CD4-positive, alpha-beta memory T cell (primary cell): ENCODE data around the gene TFIP11. TPM values are rescaled to one million over a fixed set of nuclear protein-coding genes. Genes with fewer than 3 reads are reported as not detected.

ENCODE experiments used
- CTCF ChIA-PET: fragments of 350-600 bp; sonication (Branson Sonifier 250); formaldehyde crosslinking; loops from one replicate; lab custom pipeline; 2021; ENCODE audit warnings: inconsistent platforms; ENCODE audit not compliant: partially characterized antibody; lab: Charles Lee
- POLR2A ChIA-PET: fragments of 350-600 bp; sonication (Branson Sonifier 250); formaldehyde crosslinking; loops from one replicate; lab custom pipeline; 2021; ENCODE audit not compliant: partially characterized antibody; lab: Charles Lee
- DNase-seq, 5 donors: peaks; one replicate each; pipeline versions ENCODE4 v3.0.0 to v3.0.0-alpha.2; 2020 to 2022; ENCODE audit warnings: mixed read lengths in 1 of 5
- H3K27ac ChIP-seq: one replicate; pipeline ENCODE4 v1.7.0; 2013; ENCODE audit warnings: low read depth, low read length
- H3K27me3 ChIP-seq: 2 replicates; pipeline ENCODE4 v1.7.0; 2013; ENCODE audit warnings: mild to moderate bottlenecking, low read length, moderate library complexity; ENCODE audit not compliant: insufficient read depth
- H3K36me3 ChIP-seq: 2 replicates; pipeline ENCODE4 v1.7.0; 2013; ENCODE audit warnings: mild to moderate bottlenecking, low read length, moderate library complexity; ENCODE audit not compliant: insufficient read depth
- H3K4me1 ChIP-seq: 2 replicates; pipeline ENCODE4 v1.7.0; 2013; ENCODE audit warnings: mild to moderate bottlenecking, low read length, moderate library complexity; ENCODE audit not compliant: insufficient read depth
- H3K4me3 ChIP-seq, 2 donors: one replicate each; pipeline ENCODE4 v1.7.0; 2013; ENCODE audit warnings: low read length in 2 of 2, mild to moderate bottlenecking in 1 of 2
- H3K9me3 ChIP-seq, 2 donors: one replicate each; pipeline ENCODE4 v1.7.0; 2013; ENCODE audit warnings: low read length in 2 of 2, control low read depth in 1 of 2; ENCODE audit not compliant: control insufficient read depth in 1 of 2
- H3K27ac Mint-ChIP-seq, 7 donors: one replicate each; pipeline ENCODE4 v1.8.0; 2020 to 2021; ENCODE audit warnings: mixed read lengths in 7 of 7, mild to moderate bottlenecking in 6 of 7, inconsistent platforms in 3 of 7, moderate library complexity in 3 of 7
- H3K27me3 Mint-ChIP-seq, 2 donors: one replicate each; pipeline ENCODE4 v1.8.0; 2020 to 2021; ENCODE audit warnings: mixed read lengths in 2 of 2
- H3K36me3 Mint-ChIP-seq, 2 donors: one replicate each; pipeline ENCODE4 v1.8.0; 2020 to 2021; ENCODE audit warnings: mixed read lengths in 2 of 2, inconsistent platforms in 1 of 2, mild to moderate bottlenecking in 1 of 2
- H3K4me1 Mint-ChIP-seq, 4 donors: one replicate each; pipeline ENCODE4 v1.8.0; 2020 to 2021; ENCODE audit warnings: mixed read lengths in 4 of 4, mild to moderate bottlenecking in 1 of 4
- H3K4me3 Mint-ChIP-seq, 8 donors: one replicate each; pipeline ENCODE4 v1.8.0; 2020 to 2021; ENCODE audit warnings: mixed read lengths in 8 of 8, mild to moderate bottlenecking in 7 of 8, moderate library complexity in 6 of 8, inconsistent platforms in 3 of 8
- H3K9me3 Mint-ChIP-seq, 8 donors: one replicate each; pipeline ENCODE4 v1.8.0; 2020 to 2021; ENCODE audit warnings: mixed read lengths in 8 of 8, mild to moderate bottlenecking in 5 of 8, inconsistent platforms in 3 of 8, moderate library complexity in 1 of 8
- intact Hi-C: fragments of 100-400 bp; cut with micrococcal nuclease; formaldehyde crosslinking; loops from one replicate; pipeline ENCODE4 v1.15.1; 2023
- polyA plus RNA-seq, 2 donors: library from polyadenylated mRNA; unstranded; fragments of 300-500 nt; fragmentation: Illumina TruSeq; gene quantifications; one replicate each; pipeline ENCODE4 v1.2.3, GENCODE V29; 2021
- total RNA-seq, 2 experiments: library from RNA; stranded (reverse); gene quantifications; one replicate each; pipeline ENCODE4 v1.2.3, GENCODE V29; 2021

TFIP11 gene
- total and polyA plus RNA-seq, 4 experiments from 2014 or later, result 22.2 to 74.5 (median 59.0) TPM

GRCh38 chr22:26548303-26548702 lies 36.0 kb upstream of the TFIP11 start:
- intact Hi-C loops, result no loop called here
- H3K27me3 Mint-ChIP-seq, result no peaks in the 10 kb centered on the region
- ChIA-PET CTCF (interaction anchor here (1.1 kb wide), 1 partner anchor 96 kb away, joined by 3 read pairs; no protein-coding TSS in a partner anchor), POLR2A (interaction anchor here (0.6 kb wide), 1 partner anchor 81 kb away, joined by 3 read pairs; no protein-coding TSS in a partner anchor)
- peak overlapping the region in 3 of 7 donors; percentile 15 to 87 (median 73) for H3K27ac Mint-ChIP-seq
- H3K4me1 Mint-ChIP-seq, result peaks cover 13 to 36% (median 21%) of the 10 kb centered on the region in 4 donors
- H3K36me3 Mint-ChIP-seq, result peaks cover 6 to 7% of the 10 kb centered on the region in 2 donors
- Histone ChIP-seq H3K27me3 (no peaks in the 10 kb centered on the region), H3K4me3 (no peak overlapping the region), H3K36me3 (no peaks in the 10 kb centered on the region), H3K9me3 (no peaks in the 10 kb centered on the region), H3K4me1 (peaks cover 5% of the 10 kb centered on the region), H3K27ac (no peak overlapping the region)
- H3K9me3 Mint-ChIP-seq, result peaks cover 0 to 2% (median 0%) of the 10 kb centered on the region in 8 donors
- no peak overlapping the region for H3K4me3 Mint-ChIP-seq
- no peak for DNase-seq

DNA sequence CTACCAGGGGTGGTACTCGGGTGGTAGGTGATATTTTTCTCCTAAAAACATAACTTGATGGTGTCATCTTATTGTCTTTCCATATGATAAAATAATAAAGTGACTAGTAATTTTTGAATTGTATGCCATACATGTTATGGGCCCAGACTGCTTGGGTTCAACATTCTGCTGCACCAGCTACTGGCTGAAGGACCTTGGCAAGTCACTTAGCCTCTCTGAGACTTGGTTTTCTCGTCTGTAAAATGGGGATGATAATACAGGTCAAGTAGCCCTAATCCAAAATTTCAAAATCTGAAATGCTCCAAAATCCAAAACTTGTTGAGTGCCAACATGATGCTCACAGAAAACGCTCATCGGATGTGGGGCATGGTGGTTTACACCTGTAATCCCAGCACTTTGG lies 35.6 kb upstream of the TFIP11 start:
- Histone ChIP-seq H3K27me3 (no peaks in the 10 kb centered on the region), H3K4me1 (peaks cover 10% of the 10 kb centered on the region), H3K27ac (no peak overlapping the region), H3K4me3 (no peak overlapping the region), H3K36me3 (no peaks in the 10 kb centered on the region), H3K9me3 (no peaks in the 10 kb centered on the region)
- ChIA-PET CTCF (interaction anchor here (1.1 kb wide), 1 partner anchor 96 kb away, joined by 3 read pairs; no protein-coding TSS in a partner anchor), POLR2A (interaction anchor here (0.7 kb wide), 1 partner anchor 44 kb away, joined by 3 read pairs; no protein-coding TSS in a partner anchor)
- intact Hi-C loops, result no loop called here
- H3K4me3 Mint-ChIP-seq, result no peak overlapping the region
- H3K9me3 Mint-ChIP-seq, result peaks cover 0 to 2% (median 0%) of the 10 kb centered on the region in 8 donors
- H3K27ac Mint-ChIP-seq, result peak overlapping the region in 3 of 7 donors; percentile 15 to 47 (median 23)
- DNase-seq, result no peak
- peaks cover 6 to 7% of the 10 kb centered on the region in 2 donors for H3K36me3 Mint-ChIP-seq
- no peaks in the 10 kb centered on the region for H3K27me3 Mint-ChIP-seq
- H3K4me1 Mint-ChIP-seq, result peaks cover 14 to 41% (median 22%) of the 10 kb centered on the region in 4 donors

DNA sequence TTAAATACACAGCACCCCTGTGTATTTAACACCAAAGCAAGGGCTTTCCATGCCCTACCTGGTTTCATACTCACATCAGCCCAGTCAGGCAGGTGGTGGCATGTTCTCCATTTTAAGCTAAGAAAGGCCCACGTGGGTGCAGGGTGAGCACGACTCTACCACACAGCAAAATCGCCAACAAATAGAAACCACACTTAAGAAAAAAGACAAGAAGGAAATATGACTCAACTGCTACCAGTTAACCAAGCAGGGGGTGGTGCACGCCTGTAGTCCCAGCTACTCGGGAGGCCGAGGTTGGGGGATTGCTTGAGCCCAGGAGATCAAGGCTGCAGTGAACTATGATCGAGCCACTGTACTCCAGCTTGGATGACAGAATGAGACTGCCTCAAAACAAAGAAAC lies 35.2 kb upstream of the TFIP11 start:
- H3K27me3 Mint-ChIP-seq, result no peaks in the 10 kb centered on the region
- peak overlapping the region in 2 of 8 donors; percentile 22 to 29 for H3K4me3 Mint-ChIP-seq
- no peak for DNase-seq
- H3K27ac Mint-ChIP-seq, result peak overlapping the region in 6 of 7 donors; percentile 14 to 81 (median 38)
- intact Hi-C loops, result no loop called here
- H3K4me1 Mint-ChIP-seq, result peaks cover 19 to 45% (median 26%) of the 10 kb centered on the region in 4 donors
- Histone ChIP-seq H3K36me3 (no peaks in the 10 kb centered on the region), H3K27ac (no peak overlapping the region), H3K4me1 (peaks cover 14% of the 10 kb centered on the region), H3K27me3 (no peaks in the 10 kb centered on the region), H3K4me3 (no peak overlapping the region), H3K9me3 (no peaks in the 10 kb centered on the region)
- peaks cover 0 to 2% (median 0%) of the 10 kb centered on the region in 8 donors for H3K9me3 Mint-ChIP-seq
- ChIA-PET CTCF (no interaction called here), POLR2A (interaction anchor here (0.7 kb wide), 1 partner anchor 44 kb away, joined by 3 read pairs; no protein-coding TSS in a partner anchor)
- H3K36me3 Mint-ChIP-seq, result peaks cover 6 to 12% of the 10 kb centered on the region in 2 donors

DNA sequence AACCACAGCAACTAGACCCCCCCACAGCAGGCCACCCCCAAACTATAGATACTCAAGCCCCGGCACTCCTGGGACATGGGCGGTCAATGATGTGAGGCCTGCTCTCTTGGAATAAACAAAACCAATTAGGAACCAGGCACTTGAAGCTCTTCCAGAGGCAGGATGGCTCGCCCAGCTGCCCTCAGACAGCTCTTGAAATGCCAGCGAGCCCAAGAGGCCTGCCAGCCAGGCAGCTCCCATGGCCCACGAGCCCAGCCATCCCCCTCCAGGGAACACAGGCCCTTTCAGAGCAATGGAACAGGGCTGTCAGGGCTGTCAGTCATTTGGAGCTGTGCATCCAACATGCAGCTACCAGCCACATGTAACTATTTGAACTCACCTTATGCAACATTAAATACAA lies 34.0 kb upstream of the TFIP11 start:
- Mint-ChIP-seq H3K27me3 (no peaks in the 10 kb centered on the region), H3K4me3 (no peak overlapping the region), H3K9me3 (no peaks in the 10 kb centered on the region), H3K4me1 (peaks cover 21 to 43% (median 26%) of the 10 kb centered on the region in 4 donors), H3K27ac (peak overlapping the region in 3 of 7 donors; percentile 5 to 82 (median 57)), H3K36me3 (peaks cover 6 to 14% of the 10 kb centered on the region in 2 donors)
- intact Hi-C loops, result no loop called here
- Histone ChIP-seq H3K27me3 (no peaks in the 10 kb centered on the region), H3K9me3 (no peaks in the 10 kb centered on the region), H3K36me3 (no peaks in the 10 kb centered on the region), H3K4me1 (peaks cover 15% of the 10 kb centered on the region), H3K27ac (no peak overlapping the region), H3K4me3 (no peak overlapping the region)
- ChIA-PET POLR2A (no interaction called here), CTCF (interaction anchor here (0.6 kb wide), 1 partner anchor 31 kb away, joined by 3 read pairs; no protein-coding TSS in a partner anchor)
- DNase-seq, result no peak

DNA sequence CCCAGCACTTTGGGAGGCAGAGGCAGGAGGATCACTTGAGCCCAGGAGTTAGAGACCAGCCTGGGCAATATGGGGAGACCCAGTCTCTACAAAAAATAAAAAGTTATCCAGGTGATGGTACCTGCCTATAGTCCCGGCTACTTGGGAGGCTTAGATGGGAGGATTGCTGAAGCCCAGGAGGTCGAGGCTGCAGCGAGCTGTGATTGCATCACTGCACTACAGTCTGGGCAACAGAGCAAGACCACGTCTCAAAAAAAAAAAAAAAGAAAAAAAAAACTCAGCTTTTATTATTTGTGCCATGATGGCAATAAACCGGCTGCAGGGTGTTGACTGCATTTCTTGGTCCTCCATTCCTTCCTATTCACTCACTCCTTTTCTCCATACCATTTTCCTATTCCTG lies 33.6 kb upstream of the TFIP11 start:
- Mint-ChIP-seq H3K4me3 (no peak overlapping the region), H3K27me3 (no peaks in the 10 kb centered on the region), H3K27ac (peak overlapping the region in 1 of 7 donors; percentile 56), H3K4me1 (peaks cover 21 to 39% (median 26%) of the 10 kb centered on the region in 4 donors), H3K9me3 (no peaks in the 10 kb centered on the region), H3K36me3 (peaks cover 6 to 14% of the 10 kb centered on the region in 2 donors)
- no peaks in the 10 kb centered on the region for H3K9me3 ChIP-seq
- intact Hi-C loops, result no loop called here
- H3K36me3 ChIP-seq, result peaks cover 3% of the 10 kb centered on the region
- ChIA-PET POLR2A (no interaction called here), CTCF (no interaction called here)
- H3K27ac ChIP-seq, result no peak overlapping the region
- H3K27me3 ChIP-seq, result no peaks in the 10 kb centered on the region
- no peak overlapping the region for H3K4me3 ChIP-seq
- H3K4me1 ChIP-seq, result peaks cover 15% of the 10 kb centered on the region
- DNase-seq, result no peak

DNA sequence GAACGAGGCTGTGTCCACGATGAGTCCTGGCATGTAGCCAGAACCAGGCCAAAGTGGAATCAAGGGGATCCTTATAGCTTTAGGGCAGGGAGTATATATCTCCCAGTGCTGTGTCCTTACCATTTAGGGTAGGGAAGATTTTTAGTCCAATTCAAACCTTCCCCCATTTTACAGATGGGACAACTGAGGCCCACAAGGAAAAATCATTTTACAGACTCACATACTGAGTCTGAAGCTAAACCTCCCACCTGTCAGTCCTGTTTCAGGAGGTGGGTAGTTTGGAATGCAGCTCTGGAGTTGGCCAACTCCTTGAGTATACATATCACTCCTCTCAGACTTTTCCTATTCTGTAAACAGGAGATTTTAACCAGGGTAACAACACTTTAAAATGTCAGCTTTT lies 33.1 kb upstream of the TFIP11 start:
- Histone ChIP-seq H3K27me3 (no peaks in the 10 kb centered on the region), H3K9me3 (no peaks in the 10 kb centered on the region), H3K4me3 (no peak overlapping the region), H3K36me3 (peaks cover 8% of the 10 kb centered on the region), H3K27ac (no peak overlapping the region), H3K4me1 (peaks cover 15% of the 10 kb centered on the region)
- H3K27me3 Mint-ChIP-seq, result no peaks in the 10 kb centered on the region
- no peaks in the 10 kb centered on the region for H3K9me3 Mint-ChIP-seq
- DNase-seq, result no peak
- no peak overlapping the region for H3K27ac Mint-ChIP-seq
- ChIA-PET CTCF (no interaction called here), POLR2A (no interaction called here)
- intact Hi-C loops, result no loop called here
- H3K4me1 Mint-ChIP-seq, result peaks cover 19 to 37% (median 26%) of the 10 kb centered on the region in 4 donors
- no peak overlapping the region for H3K4me3 Mint-ChIP-seq
- peaks cover 9 to 14% of the 10 kb centered on the region in 2 donors for H3K36me3 Mint-ChIP-seq

DNA sequence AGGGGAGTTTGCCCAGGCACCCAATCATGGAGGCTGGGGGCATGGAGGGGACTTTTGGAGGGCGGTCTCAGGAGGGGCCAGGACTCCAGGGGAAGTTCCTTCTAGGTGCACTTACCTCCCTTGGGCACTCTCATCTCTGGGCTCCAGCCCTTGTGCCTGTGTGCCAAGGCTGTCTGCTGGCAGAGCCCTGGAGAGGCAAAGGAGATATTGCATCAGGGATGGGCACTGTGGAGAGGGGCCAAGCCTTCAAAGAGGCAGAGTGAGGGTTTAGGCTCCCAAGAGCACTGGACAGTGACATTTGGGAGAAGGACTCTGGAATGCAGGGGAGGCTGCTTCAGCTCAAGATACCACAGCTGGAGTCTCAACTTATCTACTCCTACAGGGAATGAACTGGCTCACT lies 32.2 kb upstream of the TFIP11 start:
- Histone ChIP-seq H3K4me3 (no peak overlapping the region), H3K9me3 (no peaks in the 10 kb centered on the region), H3K36me3 (peaks cover 17% of the 10 kb centered on the region), H3K27me3 (no peaks in the 10 kb centered on the region), H3K27ac (no peak overlapping the region), H3K4me1 (peaks cover 15% of the 10 kb centered on the region)
- no peak overlapping the region for H3K4me3 Mint-ChIP-seq
- peak overlapping the region in 6 of 7 donors; percentile 32 to 80 (median 68) for H3K27ac Mint-ChIP-seq
- peaks cover 17 to 32% (median 24%) of the 10 kb centered on the region in 4 donors for H3K4me1 Mint-ChIP-seq
- intact Hi-C loops, result no loop called here
- H3K27me3 Mint-ChIP-seq, result no peaks in the 10 kb centered on the region
- H3K9me3 Mint-ChIP-seq, result no peaks in the 10 kb centered on the region
- ChIA-PET CTCF (interaction anchor here (1.1 kb wide), 1 partner anchor 42 kb away, joined by 3 read pairs; no protein-coding TSS in a partner anchor), POLR2A (no interaction called here)
- peaks cover 12 to 22% of the 10 kb centered on the region in 2 donors for H3K36me3 Mint-ChIP-seq
- no peak for DNase-seq
